Measurements from ENCODE around the gene NAPEPLD.
A peak's percentile ranks its signal among the peaks of the same experiment; 100 is the strongest.
"Not testable (repeated sequence)": the region's sequence is repeated elsewhere in the genome, so short reads cannot be mapped to it uniquely, and the experiment has no call there.

NAPEPLD gene

DNA sequence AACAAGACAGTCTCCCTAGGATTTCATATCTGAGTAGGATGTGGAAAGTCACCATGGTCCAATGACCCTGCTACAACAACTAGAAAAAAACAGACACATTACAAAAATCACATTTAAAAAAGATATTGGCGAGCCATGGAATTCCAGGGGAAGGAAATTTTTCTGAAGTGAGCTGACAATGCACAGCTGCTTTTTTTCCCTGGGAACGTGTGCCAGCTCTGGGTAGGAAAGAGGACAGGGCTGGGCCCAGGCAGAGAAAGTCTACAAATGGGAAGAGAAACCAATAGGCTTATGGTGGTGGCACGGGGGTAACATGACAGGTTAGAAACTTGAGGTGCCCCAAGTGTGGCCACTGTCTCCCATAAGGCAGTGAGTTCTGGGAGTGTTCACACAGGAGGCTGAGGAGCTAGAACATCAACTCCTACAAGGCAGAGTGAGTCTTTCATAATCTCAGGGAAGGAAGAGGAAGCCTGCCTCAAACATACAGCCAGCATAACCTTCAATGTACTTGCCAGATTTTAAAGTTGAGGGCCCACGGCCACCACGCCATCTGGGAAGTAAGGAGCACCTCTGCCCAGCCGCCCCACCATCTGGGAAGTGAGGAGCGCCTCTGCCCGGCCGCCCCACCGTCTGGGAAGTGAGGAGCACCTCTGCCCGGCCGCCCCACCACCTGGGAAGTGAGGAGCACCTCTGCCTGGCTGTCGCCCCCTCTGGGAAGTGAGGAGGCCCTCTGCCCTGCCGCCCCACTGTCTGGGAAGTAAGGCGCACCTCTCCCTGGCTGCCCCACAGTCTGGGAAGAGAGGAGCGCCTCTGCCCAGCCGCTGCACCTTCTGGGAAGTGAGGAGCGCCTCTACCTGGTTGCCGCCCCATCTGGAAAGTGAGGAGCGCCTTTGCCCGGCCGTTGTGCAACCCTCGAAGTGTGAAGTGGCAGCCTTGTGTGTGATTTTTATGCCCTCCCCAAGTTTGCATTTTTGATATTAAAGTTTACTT is 80.2 kb downstream of the NAPEPLD start:
- TF ChIP-seq CTCF (IDR thresholded peaks at IDR 0.05; ENCODE audit: low read depth, low read length) (no peak), POLR2A (IDR thresholded peaks at IDR 0.05; ENCODE audit: extremely low read depth, insufficient read length) (no peak), MYC (IDR thresholded peaks at IDR 0.05; ENCODE audit: low read depth, low read length) (no peak)
- TF ChIP-seq, protein P1, sequence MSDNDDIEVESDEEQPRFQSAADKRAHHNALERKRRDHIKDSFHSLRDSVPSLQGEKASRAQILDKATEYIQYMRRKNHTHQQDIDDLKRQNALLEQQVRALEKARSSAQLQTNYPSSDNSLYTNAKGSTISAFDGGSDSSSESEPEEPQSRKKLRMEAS (IDR thresholded peaks at IDR 0.05; ENCODE audit: low read depth, low read length): no peak
- no peak overlapping the region for H3K4me3 ChIP-seq (ENCODE audit: low read depth, low read length)
- DNase-seq (ENCODE audit: low read depth): no peak

DNA sequence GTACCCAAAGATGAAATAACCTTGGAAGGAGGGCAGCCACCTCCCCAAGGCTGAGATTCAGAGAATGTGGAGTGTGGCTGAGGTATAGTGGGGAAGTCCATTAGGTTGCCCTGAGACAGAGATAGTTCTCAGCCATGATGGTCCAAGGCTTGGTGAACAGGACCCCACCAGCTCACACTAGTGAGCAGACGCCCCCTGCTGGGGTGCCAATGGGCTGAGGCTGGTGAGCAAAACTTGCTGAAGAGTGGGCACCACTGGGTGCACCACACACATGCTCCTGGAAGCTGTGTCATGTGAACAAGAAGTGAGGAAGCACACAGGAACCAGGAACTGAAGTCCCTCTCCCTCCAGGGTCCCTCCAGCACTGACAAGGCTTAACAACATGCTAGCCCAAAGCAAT is 83.2 kb downstream of the NAPEPLD start:
- TF ChIP-seq CTCF (IDR thresholded peaks at IDR 0.05; ENCODE audit: low read depth, low read length) (peak; percentile 97), MYC (IDR thresholded peaks at IDR 0.05; ENCODE audit: low read depth, low read length) (no peak), POLR2A (IDR thresholded peaks at IDR 0.05; ENCODE audit: extremely low read depth, insufficient read length) (no peak)
- DNase-seq (ENCODE audit: low read depth): peak; percentile 85
- no peak overlapping the region for H3K4me3 ChIP-seq (ENCODE audit: low read depth, low read length)

GRCh38 chr7:103063895-103064294 is 85.0 kb downstream of the NAPEPLD start:
- DNase-seq (ENCODE audit: low read depth): no peak
- TF ChIP-seq CTCF (IDR thresholded peaks at IDR 0.05; ENCODE audit: low read depth, low read length): no peak
- no peak for TF ChIP-seq POLR2A (IDR thresholded peaks at IDR 0.05; ENCODE audit: extremely low read depth, insufficient read length)
- no peak for TF ChIP-seq MYC (IDR thresholded peaks at IDR 0.05; ENCODE audit: low read depth, low read length)
- TF ChIP-seq, protein P1 (IDR thresholded peaks at IDR 0.05; ENCODE audit: low read depth, low read length): no peak
- no peak overlapping the region for H3K4me3 ChIP-seq (ENCODE audit: low read depth, low read length)

GRCh38 chr7:103059471-103059870 is 89.4 kb downstream of the NAPEPLD start:
- no peak for TF ChIP-seq CTCF (IDR thresholded peaks at IDR 0.05; ENCODE audit: low read depth, low read length)
- TF ChIP-seq, protein P1 (IDR thresholded peaks at IDR 0.05; ENCODE audit: low read depth, low read length): no peak
- TF ChIP-seq MYC (IDR thresholded peaks at IDR 0.05; ENCODE audit: low read depth, low read length): no peak
- no peak overlapping the region for H3K4me3 ChIP-seq (ENCODE audit: low read depth, low read length)
- no peak for DNase-seq (ENCODE audit: low read depth)

GRCh38 chr7:103058122-103058521 is 90.8 kb downstream of the NAPEPLD start:
- no peak overlapping the region for H3K4me3 ChIP-seq (ENCODE audit: low read depth, low read length)
- TF ChIP-seq, protein P1 (IDR thresholded peaks at IDR 0.05; ENCODE audit: low read depth, low read length): no peak
- no peak for TF ChIP-seq POLR2A (IDR thresholded peaks at IDR 0.05; ENCODE audit: extremely low read depth, insufficient read length)
- no peak for DNase-seq (ENCODE audit: low read depth)

GRCh38 chr7:103056006-103056405 is 92.9 kb downstream of the NAPEPLD start:
- not testable (repeated sequence) for H3K4me3 ChIP-seq (ENCODE audit: low read depth, low read length); DNase-seq (ENCODE audit: low read depth)

DNA sequence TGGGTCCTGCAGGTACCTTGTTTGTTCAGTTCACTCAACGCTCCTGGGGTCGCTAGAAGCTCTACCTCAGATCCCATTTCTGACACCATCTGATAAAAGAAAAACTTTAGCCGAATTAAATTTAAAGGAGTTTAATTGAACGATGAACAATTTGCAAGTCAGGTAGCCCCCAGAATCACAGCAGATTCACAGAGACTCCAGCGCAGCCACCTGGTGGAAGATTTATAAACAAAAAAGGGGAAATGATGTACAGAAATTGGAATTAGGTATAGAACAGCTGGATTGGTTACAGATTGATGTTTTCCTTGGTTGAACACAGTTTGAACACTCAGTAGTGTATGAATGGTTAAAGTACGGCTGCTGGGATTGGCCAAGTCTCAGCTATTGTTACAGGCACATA is 97.4 kb downstream of the NAPEPLD start:
- TF ChIP-seq, protein P1 (IDR thresholded peaks at IDR 0.05; ENCODE audit: low read depth, low read length): no peak
- no peak overlapping the region for H3K4me3 ChIP-seq (ENCODE audit: low read depth, low read length)
- no peak for DNase-seq (ENCODE audit: low read depth)

Data from NB4 (cell line).